Endothelial cell of umbilical vein (primary cell): ENCODE measurements around the gene DLG1. TPM values are rescaled to one million over a fixed set of nuclear protein-coding genes. Genes with fewer than 3 reads are reported as not detected.

ENCODE experiments used
- BruUV-seq: library from RNA; stranded (reverse); fragments of 400-500 nt; replicated peaks from 2 replicates; lab custom pipeline; 2021; lab: Mats Ljungman, UMichigan
- CTCF ChIA-PET: fragments of 300-600, 350-600 bp; sonication (Branson Sonifier 250); formaldehyde crosslinking; loops from one replicate; lab custom pipeline; 2021; ENCODE audit warnings: antibody characterized with exemption, inconsistent platforms; lab: Charles Lee
- POLR2A ChIA-PET: fragments of 300-600, 350-600 bp; sonication (Branson Sonifier 250); formaldehyde crosslinking; loops from one replicate; lab custom pipeline; 2021; ENCODE audit warnings: antibody characterized with exemption, inconsistent platforms; lab: Charles Lee
- DNase-seq: peaks from one replicate; pipeline ENCODE4 v3.0.0-alpha.2; 2011; ENCODE audit warnings: low read depth, low spot score
- FAIRE-seq: peaks from 2 replicates; lab custom pipeline; 2011; peaks lifted over from hg19 to GRCh38; lab: Jason Lieb, UNC
- H2AFZ ChIP-seq: 2 replicates; pipeline ENCODE4 v1.6.0; 2012; ENCODE audit warnings: low read depth, low read length, control low read depth, inconsistent platforms
- H3K27ac ChIP-seq: 2 replicates; pipeline ENCODE4 v1.5.1; 2011; ENCODE audit warnings: low read depth, mild to moderate bottlenecking, control low read depth, low read length, moderate library complexity; ENCODE audit not compliant: insufficient read depth
- H3K27me3 ChIP-seq, 2 experiments: 2 replicates each; pipeline versions ENCODE4 v1.6.0 to v1.6.1; 2011; ENCODE audit warnings: low read length in 2 of 2, mixed read lengths in 1 of 2; ENCODE audit not compliant: control insufficient read depth in 2 of 2, insufficient read depth in 2 of 2
- H3K36me3 ChIP-seq, 2 experiments: 2 replicates in 1 of 2; 3 replicates in 1 of 2; pipeline ENCODE4 v1.5.1; 2011; ENCODE audit warnings: low read length in 2 of 2, mild to moderate bottlenecking in 1 of 2, moderate library complexity in 1 of 2; ENCODE audit not compliant: control insufficient read depth in 2 of 2, insufficient read depth in 2 of 2; ENCODE audit errors: extremely low read depth in 1 of 2
- H3K4me1 ChIP-seq: 3 replicates; pipeline ENCODE4 v1.5.1; 2011; ENCODE audit warnings: mild to moderate bottlenecking, low read length; ENCODE audit not compliant: control insufficient read depth, insufficient read depth; ENCODE audit errors: extremely low read depth
- H3K4me2 ChIP-seq: 2 replicates; pipeline ENCODE4 v1.6.1; 2011; ENCODE audit warnings: low read length, control low read depth, mixed read lengths; ENCODE audit not compliant: insufficient read depth
- H3K4me3 ChIP-seq, 3 experiments: fragments of 200-600 bp in 1 of 3; sonication (generic), shearing (Covaris generic) in 1 of 3; replicated peaks in 1 of 3; 2 replicates each; pipeline ENCODE4 v1.5.1; 2011 to 2016; ENCODE audit warnings: control low read depth in 3 of 3, low read length in 3 of 3, mild to moderate bottlenecking in 2 of 3, inconsistent platforms in 1 of 3, low read depth in 1 of 3, moderate library complexity in 1 of 3; ENCODE audit not compliant: insufficient read depth in 1 of 3
- H3K79me2 ChIP-seq: 2 replicates; pipeline ENCODE4 v1.6.0; 2012; ENCODE audit warnings: low read length, inconsistent platforms; ENCODE audit not compliant: control insufficient read depth, insufficient read depth
- H3K9ac ChIP-seq: replicated peaks from 2 replicates; pipeline ENCODE3; 2011; ENCODE audit warnings: low read length, control low read depth; ENCODE audit not compliant: insufficient read depth; ENCODE audit errors: extremely low read depth
- H3K9me1 ChIP-seq: replicated peaks from 3 replicates; pipeline ENCODE4 v1.6.0; 2011; ENCODE audit warnings: mild to moderate bottlenecking, low read length; ENCODE audit not compliant: control insufficient read depth, insufficient read depth; ENCODE audit errors: extremely low read depth
- H3K9me3 ChIP-seq: replicated peaks from 2 replicates; pipeline ENCODE4 v1.5.1; 2012; ENCODE audit warnings: low read length, inconsistent platforms; ENCODE audit not compliant: control insufficient read depth, insufficient read depth
- H4K20me1 ChIP-seq: replicated peaks from 2 replicates; pipeline ENCODE3; 2011; ENCODE audit warnings: mild to moderate bottlenecking, low read length; ENCODE audit not compliant: control insufficient read depth, insufficient read depth; ENCODE audit errors: extremely low read depth
- EZH2 ChIP-seq: IDR thresholded peaks from 2 replicates; pipeline ENCODE4 v1.6.1; 2012; ENCODE audit warnings: borderline replicate concordance, low read depth, mild to moderate bottlenecking, moderate library complexity, low read length, inconsistent platforms; ENCODE audit not compliant: severe bottlenecking
- FOS ChIP-seq: IDR thresholded peaks from 2 replicates; pipeline ENCODE4 v1.6.1; 2011; ENCODE audit warnings: mild to moderate bottlenecking, low read length, moderate library complexity, borderline replicate concordance; ENCODE audit not compliant: insufficient read depth
- GATA2 ChIP-seq: IDR thresholded peaks from 2 replicates; pipeline ENCODE4 v1.7.0; 2011; ENCODE audit warnings: low read depth, mild to moderate bottlenecking, moderate library complexity, mixed read lengths, low read length; ENCODE audit not compliant: insufficient read length, insufficient read depth
- JUN ChIP-seq: IDR thresholded peaks from 2 replicates; pipeline ENCODE4 v1.6.1; 2011; ENCODE audit warnings: borderline replicate concordance, low read depth; ENCODE audit not compliant: insufficient read length, insufficient read depth
- MAX ChIP-seq: IDR thresholded peaks from 2 replicates; pipeline ENCODE4 v1.6.1; 2011; ENCODE audit not compliant: insufficient read depth, insufficient read length
- MYC ChIP-seq: IDR thresholded peaks from one replicate; pipeline ENCODE4 v1.6.1; 2011; ENCODE audit warnings: mild to moderate bottlenecking, low read depth, low read length
- POLR2A ChIP-seq: IDR thresholded peaks from 2 replicates; pipeline ENCODE4 v1.6.1; 2012; ENCODE audit warnings: low read depth, mild to moderate bottlenecking, control low read depth, low read length
- POLR2AphosphoS5 ChIP-seq: IDR thresholded peaks from 2 replicates; pipeline ENCODE4 v1.6.1; 2012; ENCODE audit warnings: low read depth, mild to moderate bottlenecking, control low read depth, low read length, moderate library complexity; ENCODE audit not compliant: insufficient read depth
- dilution Hi-C: fragments of 300-500 bp; cut with MboI; formaldehyde crosslinking; loops from one replicate; pipeline ENCODE4 v1.15.0; 2019; ENCODE audit warnings: low sequenced_read_pairs; ENCODE audit not compliant: extremely low pct_ligation_motif_present
- intact Hi-C: fragments of 100-400 bp; cut with micrococcal nuclease; formaldehyde crosslinking; loops from one replicate; pipeline ENCODE4 v1.10.0; 2022
- polyA plus RNA-seq, 4 experiments: library from polyadenylated mRNA; depleted of rRNA in 3 of 4; stranded (reverse) in 3 of 4; unstranded in 1 of 4; fragments of >200 nt; gene quantifications; 2 replicates each; pipeline versions ENCODE4 v1.2.1 to v1.2.3, GENCODE V29; 2011 to 2012; ENCODE audit warnings: missing spikeins in 1 of 4
- total RNA-seq: library from RNA; stranded (reverse); gene quantifications from 2 replicates; pipeline ENCODE4 v1.2.3, GENCODE V29; 2021
- TF ChIP-seq, protein P1 (sequence below), 2 donors: IDR thresholded peaks; 1 replicate in 1 of 2; 2 replicates in 1 of 2; pipeline ENCODE4 v1.5.1; 2011; ENCODE audit warnings: low read length in 2 of 2, mild to moderate bottlenecking in 2 of 2, moderate library complexity in 2 of 2, control low read depth in 1 of 2, inconsistent platforms in 1 of 2, low read depth in 1 of 2; ENCODE audit not compliant: insufficient read depth in 1 of 2; ENCODE audit errors: extremely low read depth in 1 of 2

DLG1 gene
- total and polyA plus RNA-seq, 2 donors (not counting 3 experiments of a cell fraction or from before 2014, with no cell fraction given) = 26.5 to 80.1 TPM

GRCh38 chr3:197312431-197312830, 14.0 kb upstream of the DLG1 start:
- Histone ChIP-seq H3K9me3 (no peaks in the 10 kb centered on the region), H3K9ac (no peak overlapping the region), H3K27ac (no peak overlapping the region), H3K9me1 (no peaks in the 10 kb centered on the region), H4K20me1 (no peaks in the 10 kb centered on the region), H3K4me3 (no peak overlapping the region), H3K79me2 (no peaks in the 10 kb centered on the region), H3K4me2 (no peak overlapping the region), H2AFZ (no peak overlapping the region), H3K27me3 (no peaks in the 10 kb centered on the region), H3K36me3 (no peaks in the 10 kb centered on the region), H3K4me1 (peaks cover 13% of the 10 kb centered on the region)
- FAIRE-seq = no peak
- intact Hi-C loops = no loop called here
- DNase-seq = no peak
- dilution Hi-C loops = no loop called here
- BruUV-seq = no TSS peak
- ChIA-PET CTCF (no interaction called here), POLR2A (no interaction called here)
- TF ChIP-seq, protein P1, sequence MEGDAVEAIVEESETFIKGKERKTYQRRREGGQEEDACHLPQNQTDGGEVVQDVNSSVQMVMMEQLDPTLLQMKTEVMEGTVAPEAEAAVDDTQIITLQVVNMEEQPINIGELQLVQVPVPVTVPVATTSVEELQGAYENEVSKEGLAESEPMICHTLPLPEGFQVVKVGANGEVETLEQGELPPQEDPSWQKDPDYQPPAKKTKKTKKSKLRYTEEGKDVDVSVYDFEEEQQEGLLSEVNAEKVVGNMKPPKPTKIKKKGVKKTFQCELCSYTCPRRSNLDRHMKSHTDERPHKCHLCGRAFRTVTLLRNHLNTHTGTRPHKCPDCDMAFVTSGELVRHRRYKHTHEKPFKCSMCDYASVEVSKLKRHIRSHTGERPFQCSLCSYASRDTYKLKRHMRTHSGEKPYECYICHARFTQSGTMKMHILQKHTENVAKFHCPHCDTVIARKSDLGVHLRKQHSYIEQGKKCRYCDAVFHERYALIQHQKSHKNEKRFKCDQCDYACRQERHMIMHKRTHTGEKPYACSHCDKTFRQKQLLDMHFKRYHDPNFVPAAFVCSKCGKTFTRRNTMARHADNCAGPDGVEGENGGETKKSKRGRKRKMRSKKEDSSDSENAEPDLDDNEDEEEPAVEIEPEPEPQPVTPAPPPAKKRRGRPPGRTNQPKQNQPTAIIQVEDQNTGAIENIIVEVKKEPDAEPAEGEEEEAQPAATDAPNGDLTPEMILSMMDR (IDR thresholded peaks at IDR 0.05; ENCODE audit: extremely low read depth in 1 of 2, insufficient read depth in 1 of 2, low read depth in 1 of 2, low read length in 2 of 2) = no peak
- TF ChIP-seq EZH2 = no peak
- no peak for TF ChIP-seq POLR2AphosphoS5
- TF ChIP-seq MYC = no peak
- no peak for TF ChIP-seq FOS
- TF ChIP-seq JUN = no peak
- TF ChIP-seq MAX = no peak
- no peak for TF ChIP-seq POLR2A
- no peak for TF ChIP-seq GATA2
